SK-N-DZ (cell line): ENCODE data around the gene KLRB1.

ENCODE experiments used
- small RNA-seq, 2 experiments: library from RNA; depleted of rRNA; stranded (forward); fragments of <200 nt; gene quantifications; one replicate each; pipeline ENCODE3, GENCODE V24; 2014

KLRB1 gene

Small RNAs within 50 kb of the gene (small RNA-seq; reads per million reads assigned to genes)
- gene AC010186.4: 0 reads per million in 2 experiments
- gene RNU6-700P: 0 reads per million in 2 experiments
